8988T (cell line): ENCODE data around the gene VSIG4.
"Not testable (repeated sequence)": the region's sequence is repeated elsewhere in the genome, so short reads cannot be mapped to it uniquely, and the experiment has no call there.

Experiments used
- DNase-seq: peaks from one replicate; pipeline ENCODE4 v3.0.0; 2011

The VSIG4 gene, protein sequence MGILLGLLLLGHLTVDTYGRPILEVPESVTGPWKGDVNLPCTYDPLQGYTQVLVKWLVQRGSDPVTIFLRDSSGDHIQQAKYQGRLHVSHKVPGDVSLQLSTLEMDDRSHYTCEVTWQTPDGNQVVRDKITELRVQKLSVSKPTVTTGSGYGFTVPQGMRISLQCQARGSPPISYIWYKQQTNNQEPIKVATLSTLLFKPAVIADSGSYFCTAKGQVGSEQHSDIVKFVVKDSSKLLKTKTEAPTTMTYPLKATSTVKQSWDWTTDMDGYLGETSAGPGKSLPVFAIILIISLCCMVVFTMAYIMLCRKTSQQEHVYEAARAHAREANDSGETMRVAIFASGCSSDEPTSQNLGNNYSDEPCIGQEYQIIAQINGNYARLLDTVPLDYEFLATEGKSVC

GRCh38 chrX:66039944-66040343 lies at the start of gene VSIG4:
Gene VSIG4, minus strand, starts transcription at chrX:66040080. Its CDS starts 82 bp downstream, at chrX:66039998.
- no peak for DNase-seq

GRCh38 chrX:66076801-66077200 lies 36.9 kb upstream of the VSIG4 start:
- DNase-seq = no peak

DNA sequence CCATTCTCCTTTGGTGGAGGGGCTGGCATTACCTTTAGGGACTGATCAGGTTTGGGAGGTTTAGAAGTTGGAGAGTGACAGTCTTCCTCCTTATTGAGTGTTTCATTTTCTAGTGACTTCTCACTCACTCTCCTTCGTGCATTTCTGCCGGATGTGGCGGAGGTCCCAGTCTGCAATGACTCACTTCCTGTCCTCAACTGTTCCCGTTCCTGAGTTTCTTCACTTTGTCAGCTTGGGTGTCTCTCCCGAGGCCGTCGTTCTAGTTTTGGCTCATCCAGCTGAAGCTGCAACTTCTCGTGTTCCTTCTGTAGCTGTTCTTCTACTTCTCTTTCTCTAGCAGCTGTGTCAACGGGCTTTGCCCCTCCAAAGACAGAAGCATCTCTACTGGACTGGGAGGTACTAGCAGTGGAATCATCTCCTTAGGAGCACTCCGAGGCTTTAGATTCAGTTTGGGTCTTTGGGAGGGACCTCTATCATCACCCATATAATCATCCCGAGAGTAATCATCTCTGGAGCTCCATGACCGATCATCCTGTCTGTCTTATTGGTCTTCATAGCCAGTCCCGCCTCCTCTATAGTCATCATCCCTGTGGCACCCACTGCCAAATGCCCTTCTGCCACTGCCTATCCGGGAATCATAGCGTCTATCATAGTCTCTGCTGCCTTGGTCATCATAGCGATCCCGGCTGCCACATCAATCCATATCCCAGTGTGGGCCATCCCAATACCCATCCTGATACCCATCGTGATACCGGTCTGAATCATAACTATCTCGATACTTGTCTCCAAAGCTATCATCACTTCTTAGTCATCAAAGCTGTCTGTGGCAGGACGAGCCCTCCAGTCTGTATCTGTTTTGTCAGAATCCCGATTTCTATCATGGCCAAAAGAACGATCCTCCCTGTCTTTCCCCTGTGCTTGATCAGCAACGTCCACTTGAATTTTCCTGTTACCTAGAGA lies 35.3 kb upstream of the VSIG4 start:
- DNase-seq = no peak

DNA sequence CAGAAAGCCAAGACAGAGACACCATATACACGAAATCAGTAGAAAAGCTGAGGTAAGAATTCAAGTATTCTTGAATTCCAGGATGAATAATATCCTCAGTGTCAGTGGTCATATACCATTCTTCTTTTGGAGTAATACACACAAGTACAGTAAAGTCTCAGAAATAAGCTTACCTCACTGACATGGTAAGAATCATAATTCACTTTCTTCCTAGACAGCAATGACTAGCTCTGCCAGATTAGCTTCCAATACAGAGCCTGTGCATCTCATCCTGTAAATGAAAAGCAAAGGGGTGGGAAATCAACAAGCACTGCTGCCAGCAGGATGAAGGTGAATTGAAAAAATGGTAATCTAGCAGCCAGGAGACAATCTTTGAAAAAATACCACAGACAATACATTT lies 31.2 kb upstream of the VSIG4 start:
- DNase-seq = no peak

GRCh38 chrX:66064261-66064660 lies 24.4 kb upstream of the VSIG4 start:
- DNase-seq = no peak

- DNase-seq = not testable (repeated sequence)
These were observed 17.1 kb upstream of the VSIG4 start for GRCh38 chrX:66057019-66057418.

GRCh38 chrX:66054978-66055377 lies 15.1 kb upstream of the VSIG4 start:
- no peak for DNase-seq

- DNase-seq = no peak
These were observed 13.5 kb upstream of the VSIG4 start for GRCh38 chrX:66053414-66053813.

- DNase-seq = no peak
These were observed 12.1 kb upstream of the VSIG4 start for GRCh38 chrX:66051980-66052379.

DNA sequence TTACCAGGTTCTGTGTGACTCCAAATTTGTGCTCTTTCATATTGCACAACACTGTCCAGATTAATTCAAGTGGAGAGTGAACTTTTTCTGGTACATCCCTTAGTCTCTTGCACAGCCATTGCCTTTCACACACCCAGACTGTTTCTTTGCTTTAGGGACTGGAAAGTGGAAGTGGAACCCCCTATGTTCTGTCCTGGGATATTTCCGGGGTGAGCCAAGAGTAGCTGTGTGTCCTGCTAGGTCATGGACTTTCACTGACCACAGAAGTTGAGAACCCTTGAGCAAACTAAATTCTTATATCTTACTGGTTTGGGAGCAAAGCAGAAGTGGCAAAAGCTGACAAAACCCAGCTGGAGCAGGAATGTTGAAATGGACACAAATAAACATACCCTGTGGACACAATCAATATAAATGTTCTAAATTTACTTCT lies 10.3 kb upstream of the VSIG4 start:
- DNase-seq = no peak

DNA sequence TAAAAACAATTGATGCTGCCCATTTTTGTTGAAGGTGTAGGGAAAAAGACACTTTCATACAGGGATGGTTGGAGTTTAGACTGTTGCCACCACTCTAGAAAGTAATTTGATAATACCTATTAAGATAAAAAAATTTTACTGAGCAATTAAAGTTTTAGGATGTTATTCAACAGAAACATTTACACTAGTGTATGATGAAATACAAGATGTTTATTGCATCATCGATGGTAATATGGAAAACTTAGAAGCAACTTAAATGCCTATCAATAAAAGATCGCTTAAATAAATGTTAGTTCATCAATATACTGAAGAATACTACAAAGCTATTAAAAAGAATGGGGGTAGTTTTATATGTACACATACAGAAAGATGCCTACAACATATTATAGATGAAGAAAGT lies 9.2 kb upstream of the VSIG4 start:
- no peak for DNase-seq

DNA sequence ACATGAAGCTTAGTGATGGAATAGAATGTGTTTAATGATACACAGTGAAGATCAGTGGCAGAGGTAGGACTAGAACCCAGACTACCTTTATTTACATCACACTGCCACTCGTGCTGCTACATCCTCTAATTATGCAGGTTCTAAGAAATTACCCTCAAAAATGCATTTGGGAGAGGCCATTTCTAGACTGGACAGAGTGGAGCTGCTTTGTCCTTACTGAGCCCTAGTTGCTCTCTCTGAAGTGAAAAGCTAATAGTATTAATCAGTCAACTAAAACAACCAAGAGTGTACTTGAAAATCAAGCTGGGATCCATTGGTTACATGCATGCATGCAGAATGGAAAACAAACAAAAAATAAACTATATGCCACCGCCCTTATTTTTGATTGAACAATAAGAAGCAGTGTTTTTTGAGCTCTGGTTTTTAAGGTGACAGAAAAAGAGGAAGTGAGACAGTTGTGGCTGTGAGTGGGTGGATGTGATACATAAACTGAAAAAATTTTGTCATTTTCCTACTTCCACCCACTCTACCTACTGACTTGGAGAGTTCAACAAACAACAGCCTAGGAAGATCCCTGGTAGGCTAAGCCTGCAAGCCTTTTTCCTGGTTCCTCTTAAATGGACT lies 6.8 kb upstream of the VSIG4 start:
- DNase-seq = no peak

DNA sequence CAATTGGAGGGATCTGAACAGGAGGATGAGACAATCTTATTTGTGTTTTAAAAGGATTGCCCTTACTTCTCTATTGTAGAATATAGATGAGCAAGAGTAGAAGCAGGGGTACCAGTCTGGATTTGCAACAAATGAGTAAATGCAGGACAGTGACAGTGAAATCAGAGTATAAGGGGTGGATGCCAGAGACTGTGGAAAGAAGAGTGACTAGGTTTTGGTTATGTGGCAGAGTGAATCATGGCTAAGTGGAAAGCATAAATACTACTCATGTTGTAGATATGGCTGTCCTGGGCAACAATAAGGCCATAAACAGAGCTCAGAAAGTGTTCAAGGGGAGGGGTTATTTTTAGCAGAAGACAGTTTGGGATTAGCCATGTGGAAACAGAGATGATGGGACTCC lies 6.0 kb upstream of the VSIG4 start:
- no peak for DNase-seq

DNA sequence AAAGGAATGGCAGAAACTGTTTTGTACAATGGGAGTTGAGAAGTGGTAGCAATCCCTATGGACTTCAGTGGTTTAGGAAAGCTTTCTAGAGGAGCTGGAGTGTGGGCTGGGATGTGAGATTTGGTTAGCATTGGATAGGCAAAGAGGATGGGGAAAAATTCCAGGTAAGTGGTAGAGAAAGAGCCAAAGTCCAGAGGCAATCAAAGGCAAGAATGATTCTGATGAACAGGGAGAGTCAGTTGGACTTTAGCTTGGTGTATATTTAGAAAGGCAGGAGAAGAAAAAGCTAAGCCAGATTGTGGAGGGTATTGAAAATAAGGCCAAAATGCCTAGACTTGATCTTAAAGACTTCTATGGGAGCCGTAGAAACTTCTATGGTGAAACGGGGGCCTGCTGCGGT lies 3.7 kb upstream of the VSIG4 start:
- no peak for DNase-seq

DNA sequence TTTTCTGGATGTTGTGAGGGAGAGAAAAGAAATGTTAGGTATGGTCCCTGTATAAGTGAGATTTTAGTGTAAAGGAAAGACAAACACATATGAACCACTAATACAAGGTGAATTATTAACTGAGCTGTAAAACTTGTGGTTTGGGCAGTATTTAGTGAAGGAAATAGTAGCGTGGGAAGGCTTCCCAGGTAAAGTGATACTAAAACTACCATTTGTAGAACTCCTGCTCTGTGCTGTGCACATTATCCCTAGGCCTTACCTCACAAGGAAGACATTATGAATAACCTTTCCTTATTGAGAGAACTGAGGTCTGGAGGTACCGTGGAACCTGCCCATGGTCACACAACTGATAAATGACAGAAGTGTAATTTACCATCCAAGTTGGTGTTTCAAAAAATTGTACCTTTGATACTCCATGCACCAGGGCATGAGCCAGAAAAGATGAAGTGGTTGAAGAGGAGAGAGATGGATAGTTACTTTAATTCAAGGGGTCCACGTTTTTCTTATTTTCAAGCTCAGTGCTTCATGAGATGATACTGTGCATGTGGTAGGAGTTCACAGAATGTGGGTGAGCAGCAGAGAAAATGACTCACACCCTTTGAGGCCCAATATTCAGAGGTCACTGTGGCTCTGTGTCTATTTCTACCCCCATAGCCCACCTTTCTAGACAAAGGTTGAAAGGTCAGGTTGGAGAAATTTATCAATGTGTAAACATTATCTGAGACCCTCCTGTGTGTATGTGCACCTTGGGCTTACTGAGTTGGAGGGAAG lies 2.6 kb upstream of the VSIG4 start:
- DNase-seq = no peak

DNA sequence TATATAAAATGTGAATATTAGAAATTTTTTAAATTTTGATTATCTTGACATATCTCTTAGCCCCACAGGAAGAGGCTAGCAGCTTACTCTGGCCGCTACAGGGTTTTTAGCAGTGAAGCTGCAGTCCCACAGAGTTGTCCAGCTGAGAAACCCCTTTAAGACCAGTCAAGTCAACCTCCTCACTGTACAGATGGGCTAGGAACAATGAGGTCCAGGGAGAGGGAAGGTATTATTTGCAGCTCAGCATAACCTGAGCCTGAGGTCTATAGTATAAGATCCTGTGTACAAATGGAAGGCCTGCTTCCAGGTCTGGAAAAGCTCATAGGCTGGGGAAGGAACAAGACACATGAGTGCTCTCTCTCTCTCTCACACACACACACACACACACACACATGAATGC lies 1.8 kb downstream of the VSIG4 start:
- no peak for DNase-seq

DNA sequence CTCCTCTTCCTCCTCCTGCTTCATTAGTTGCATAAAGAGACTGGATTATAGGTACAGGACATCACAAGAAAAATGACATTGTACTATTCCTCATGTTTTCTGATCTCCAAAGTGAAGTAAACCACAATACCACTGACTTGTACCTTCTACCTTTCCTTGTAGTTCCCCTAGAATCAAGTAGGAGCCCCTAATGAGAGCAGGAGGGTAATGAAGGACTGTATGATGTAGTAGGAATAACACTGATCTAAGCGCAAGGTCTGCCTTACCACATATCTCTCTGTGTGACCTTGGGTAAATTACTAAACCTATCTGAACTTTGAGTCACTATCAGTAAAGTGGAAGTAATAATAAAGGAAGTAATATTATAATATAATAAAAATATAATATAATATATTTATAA lies 3.6 kb downstream of the VSIG4 start:
- DNase-seq = no peak

DNA sequence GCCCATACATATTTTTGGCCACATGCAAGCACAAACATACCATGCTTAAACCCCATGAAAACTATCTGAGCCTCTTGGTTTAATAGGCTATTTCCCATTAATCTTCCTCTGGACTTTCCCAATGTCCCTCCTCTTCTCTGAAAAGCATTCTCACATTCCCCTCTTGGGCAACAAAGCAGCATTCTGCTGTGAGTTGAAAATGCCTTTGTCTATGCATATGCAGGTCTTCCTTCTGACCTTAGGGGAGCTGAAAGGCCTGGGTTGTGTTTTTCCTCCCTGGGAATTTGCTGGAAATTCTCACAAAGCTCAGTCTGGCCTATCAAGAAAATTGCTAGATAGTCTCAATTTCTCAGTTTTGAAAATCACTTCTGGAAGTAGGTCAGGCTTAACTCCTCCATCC lies 4.2 kb downstream of the VSIG4 start:
- no peak for DNase-seq

DNA sequence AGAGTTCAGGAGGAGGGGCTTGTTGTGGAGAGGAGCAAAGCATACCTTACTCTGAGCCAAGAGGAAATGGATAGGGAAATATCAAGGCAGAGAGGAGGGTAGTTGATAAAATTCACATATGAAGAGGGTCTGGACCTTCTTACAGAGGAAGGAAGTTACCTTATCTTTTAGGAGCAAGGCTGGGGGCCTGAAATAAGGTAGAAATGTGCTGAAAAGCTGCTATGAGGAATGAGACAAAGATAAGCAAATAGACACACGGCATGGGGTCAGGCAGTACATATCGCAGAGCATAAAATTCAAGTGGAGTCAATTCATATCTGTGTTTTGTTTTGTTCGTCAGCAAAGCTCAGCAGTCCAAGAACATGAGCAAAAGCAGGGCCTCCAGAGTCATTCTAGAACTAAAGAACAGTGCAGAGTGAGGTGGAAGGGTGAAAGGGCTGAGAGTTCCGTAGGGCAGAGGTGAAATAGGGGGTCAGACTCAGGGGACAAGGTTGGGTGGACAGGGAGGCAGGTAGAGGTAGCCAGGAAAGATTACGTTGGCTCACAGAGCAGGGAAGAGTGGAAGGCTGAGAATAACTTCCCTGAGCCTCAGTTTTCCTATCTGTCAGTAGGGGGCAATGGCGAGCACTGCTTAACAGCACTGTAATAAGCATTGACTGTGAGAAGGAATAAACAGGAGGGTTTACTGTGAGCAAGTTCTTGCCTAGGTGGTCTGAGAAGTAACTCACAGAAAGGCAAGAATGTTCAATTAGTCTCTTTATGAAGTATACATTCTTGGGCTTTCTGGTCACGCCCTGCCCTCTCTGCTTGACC lies 9.2 kb downstream of the VSIG4 start:
- DNase-seq = no peak

GRCh38 chrX:66028936-66029335 lies 10.9 kb downstream of the VSIG4 start:
- DNase-seq = no peak

DNA sequence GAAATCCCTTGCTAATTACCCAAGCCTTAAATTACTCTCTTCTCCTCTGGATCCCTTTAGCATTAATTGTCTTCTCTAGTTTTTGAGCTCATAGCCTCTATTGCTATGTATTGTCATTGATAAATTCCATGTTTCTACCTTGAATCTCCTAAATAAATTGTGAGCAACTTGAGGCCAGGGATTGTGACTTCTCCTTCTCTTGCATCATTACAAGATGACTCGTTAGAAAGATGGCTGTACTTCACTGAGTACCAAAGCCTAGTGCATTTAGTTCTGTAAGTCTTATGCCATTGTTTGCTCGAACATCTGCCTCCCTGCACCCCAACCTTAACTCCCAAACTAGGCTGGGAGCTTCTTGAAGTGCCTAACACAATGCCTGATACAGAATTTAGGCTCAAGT lies 15.3 kb downstream of the VSIG4 start:
- DNase-seq = no peak

DNA sequence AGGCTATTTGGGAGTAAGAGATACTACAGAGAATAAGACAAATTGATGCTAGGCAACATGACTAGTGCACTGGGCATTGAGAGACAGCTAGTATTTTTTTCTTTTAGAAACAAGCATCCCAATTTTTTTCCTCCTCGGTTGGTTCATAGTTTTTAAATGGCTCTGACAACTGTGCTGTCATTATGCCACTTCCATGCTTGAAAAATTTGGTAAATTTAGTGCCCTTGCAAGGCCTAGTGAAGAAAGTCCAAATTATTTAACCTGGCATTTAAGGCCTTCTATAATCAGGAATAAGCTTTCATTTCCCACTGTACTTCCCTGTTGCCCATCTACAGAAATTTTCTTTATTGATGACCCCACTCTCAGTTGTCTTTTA lies 15.8 kb downstream of the VSIG4 start:
- DNase-seq = no peak
